HG02642 (cell line): ENCODE data around the gene SLC31A2.

Experiments used
- ATAC-seq: cut with Tn5 transposase; IDR thresholded peaks from one replicate; pipeline ENCODE4 v1.9.1; 2021; ENCODE audit warnings: mild to moderate bottlenecking; ENCODE audit not compliant: unreplicated experiment, poor library complexity

Gene SLC31A2

GRCh38 chr9:113184539-113184938 lies 33.7 kb downstream of the SLC31A2 start:
- ATAC-seq = no peak

GRCh38 chr9:113185271-113185670 lies 34.5 kb downstream of the SLC31A2 start:
- ATAC-seq = no peak

GRCh38 chr9:113186137-113186755 lies 35.4 kb downstream of the SLC31A2 start:
- no peak for ATAC-seq

GRCh38 chr9:113187929-113188595 lies 37.3 kb downstream of the SLC31A2 start:
- ATAC-seq = no peak

- no peak for ATAC-seq
Observed at GRCh38 chr9:113192455-113192854, 41.6 kb downstream of the SLC31A2 start.

GRCh38 chr9:113199683-113200329 lies 49.0 kb downstream of the SLC31A2 start:
- no peak for ATAC-seq

GRCh38 chr9:113205432-113205831 lies 54.6 kb downstream of the SLC31A2 start:
- ATAC-seq = no peak

GRCh38 chr9:113205861-113206260 lies 55.1 kb downstream of the SLC31A2 start:
- ATAC-seq = no peak

GRCh38 chr9:113210815-113211214 lies 60.0 kb downstream of the SLC31A2 start:
- ATAC-seq = no peak
